ENCODE results near the gene C1QTNF5.

DNA sequence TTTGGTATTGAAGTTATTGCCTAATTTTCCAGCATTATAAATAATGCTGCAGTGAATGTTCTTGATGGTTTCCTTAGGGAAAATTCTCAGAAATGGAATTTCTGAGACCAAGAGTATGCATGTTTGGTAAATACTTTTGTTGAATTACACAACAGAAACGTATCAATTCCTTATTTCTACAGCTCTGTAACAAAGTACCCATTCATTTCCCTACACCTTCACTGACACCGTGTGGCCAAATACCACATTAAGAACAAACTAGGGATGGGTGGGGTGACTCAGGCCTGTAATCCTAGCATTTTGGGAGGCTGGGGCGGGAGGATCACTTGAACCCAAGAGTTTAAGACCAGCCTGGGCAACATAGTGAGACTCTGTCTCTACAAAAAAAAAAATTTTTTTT lies 45.5 kb downstream of the C1QTNF5 start:
- TF ChIP-seq, protein P1, sequence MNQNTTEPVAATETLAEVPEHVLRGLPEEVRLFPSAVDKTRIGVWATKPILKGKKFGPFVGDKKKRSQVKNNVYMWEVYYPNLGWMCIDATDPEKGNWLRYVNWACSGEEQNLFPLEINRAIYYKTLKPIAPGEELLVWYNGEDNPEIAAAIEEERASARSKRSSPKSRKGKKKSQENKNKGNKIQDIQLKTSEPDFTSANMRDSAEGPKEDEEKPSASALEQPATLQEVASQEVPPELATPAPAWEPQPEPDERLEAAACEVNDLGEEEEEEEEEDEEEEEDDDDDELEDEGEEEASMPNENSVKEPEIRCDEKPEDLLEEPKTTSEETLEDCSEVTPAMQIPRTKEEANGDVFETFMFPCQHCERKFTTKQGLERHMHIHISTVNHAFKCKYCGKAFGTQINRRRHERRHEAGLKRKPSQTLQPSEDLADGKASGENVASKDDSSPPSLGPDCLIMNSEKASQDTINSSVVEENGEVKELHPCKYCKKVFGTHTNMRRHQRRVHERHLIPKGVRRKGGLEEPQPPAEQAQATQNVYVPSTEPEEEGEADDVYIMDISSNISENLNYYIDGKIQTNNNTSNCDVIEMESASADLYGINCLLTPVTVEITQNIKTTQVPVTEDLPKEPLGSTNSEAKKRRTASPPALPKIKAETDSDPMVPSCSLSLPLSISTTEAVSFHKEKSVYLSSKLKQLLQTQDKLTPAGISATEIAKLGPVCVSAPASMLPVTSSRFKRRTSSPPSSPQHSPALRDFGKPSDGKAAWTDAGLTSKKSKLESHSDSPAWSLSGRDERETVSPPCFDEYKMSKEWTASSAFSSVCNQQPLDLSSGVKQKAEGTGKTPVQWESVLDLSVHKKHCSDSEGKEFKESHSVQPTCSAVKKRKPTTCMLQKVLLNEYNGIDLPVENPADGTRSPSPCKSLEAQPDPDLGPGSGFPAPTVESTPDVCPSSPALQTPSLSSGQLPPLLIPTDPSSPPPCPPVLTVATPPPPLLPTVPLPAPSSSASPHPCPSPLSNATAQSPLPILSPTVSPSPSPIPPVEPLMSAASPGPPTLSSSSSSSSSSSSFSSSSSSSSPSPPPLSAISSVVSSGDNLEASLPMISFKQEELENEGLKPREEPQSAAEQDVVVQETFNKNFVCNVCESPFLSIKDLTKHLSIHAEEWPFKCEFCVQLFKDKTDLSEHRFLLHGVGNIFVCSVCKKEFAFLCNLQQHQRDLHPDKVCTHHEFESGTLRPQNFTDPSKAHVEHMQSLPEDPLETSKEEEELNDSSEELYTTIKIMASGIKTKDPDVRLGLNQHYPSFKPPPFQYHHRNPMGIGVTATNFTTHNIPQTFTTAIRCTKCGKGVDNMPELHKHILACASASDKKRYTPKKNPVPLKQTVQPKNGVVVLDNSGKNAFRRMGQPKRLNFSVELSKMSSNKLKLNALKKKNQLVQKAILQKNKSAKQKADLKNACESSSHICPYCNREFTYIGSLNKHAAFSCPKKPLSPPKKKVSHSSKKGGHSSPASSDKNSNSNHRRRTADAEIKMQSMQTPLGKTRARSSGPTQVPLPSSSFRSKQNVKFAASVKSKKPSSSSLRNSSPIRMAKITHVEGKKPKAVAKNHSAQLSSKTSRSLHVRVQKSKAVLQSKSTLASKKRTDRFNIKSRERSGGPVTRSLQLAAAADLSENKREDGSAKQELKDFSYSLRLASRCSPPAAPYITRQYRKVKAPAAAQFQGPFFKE (tag by site-specific recombination; IDR thresholded peaks at IDR 0.05; ENCODE audit: borderline replicate concordance) = no peak
- TF ChIP-seq, protein P2, sequence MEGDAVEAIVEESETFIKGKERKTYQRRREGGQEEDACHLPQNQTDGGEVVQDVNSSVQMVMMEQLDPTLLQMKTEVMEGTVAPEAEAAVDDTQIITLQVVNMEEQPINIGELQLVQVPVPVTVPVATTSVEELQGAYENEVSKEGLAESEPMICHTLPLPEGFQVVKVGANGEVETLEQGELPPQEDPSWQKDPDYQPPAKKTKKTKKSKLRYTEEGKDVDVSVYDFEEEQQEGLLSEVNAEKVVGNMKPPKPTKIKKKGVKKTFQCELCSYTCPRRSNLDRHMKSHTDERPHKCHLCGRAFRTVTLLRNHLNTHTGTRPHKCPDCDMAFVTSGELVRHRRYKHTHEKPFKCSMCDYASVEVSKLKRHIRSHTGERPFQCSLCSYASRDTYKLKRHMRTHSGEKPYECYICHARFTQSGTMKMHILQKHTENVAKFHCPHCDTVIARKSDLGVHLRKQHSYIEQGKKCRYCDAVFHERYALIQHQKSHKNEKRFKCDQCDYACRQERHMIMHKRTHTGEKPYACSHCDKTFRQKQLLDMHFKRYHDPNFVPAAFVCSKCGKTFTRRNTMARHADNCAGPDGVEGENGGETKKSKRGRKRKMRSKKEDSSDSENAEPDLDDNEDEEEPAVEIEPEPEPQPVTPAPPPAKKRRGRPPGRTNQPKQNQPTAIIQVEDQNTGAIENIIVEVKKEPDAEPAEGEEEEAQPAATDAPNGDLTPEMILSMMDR (tag by site-specific recombination; IDR thresholded peaks at IDR 0.05) = no peak
- no peak for TF ChIP-seq ZNF274 (IDR thresholded peaks at IDR 0.05; ENCODE audit: low read length)
- no peak for TF ChIP-seq ZNF274 (tag by site-specific recombination; IDR thresholded peaks at IDR 0.05; ENCODE audit: borderline replicate concordance)
- TF ChIP-seq, protein P3, sequence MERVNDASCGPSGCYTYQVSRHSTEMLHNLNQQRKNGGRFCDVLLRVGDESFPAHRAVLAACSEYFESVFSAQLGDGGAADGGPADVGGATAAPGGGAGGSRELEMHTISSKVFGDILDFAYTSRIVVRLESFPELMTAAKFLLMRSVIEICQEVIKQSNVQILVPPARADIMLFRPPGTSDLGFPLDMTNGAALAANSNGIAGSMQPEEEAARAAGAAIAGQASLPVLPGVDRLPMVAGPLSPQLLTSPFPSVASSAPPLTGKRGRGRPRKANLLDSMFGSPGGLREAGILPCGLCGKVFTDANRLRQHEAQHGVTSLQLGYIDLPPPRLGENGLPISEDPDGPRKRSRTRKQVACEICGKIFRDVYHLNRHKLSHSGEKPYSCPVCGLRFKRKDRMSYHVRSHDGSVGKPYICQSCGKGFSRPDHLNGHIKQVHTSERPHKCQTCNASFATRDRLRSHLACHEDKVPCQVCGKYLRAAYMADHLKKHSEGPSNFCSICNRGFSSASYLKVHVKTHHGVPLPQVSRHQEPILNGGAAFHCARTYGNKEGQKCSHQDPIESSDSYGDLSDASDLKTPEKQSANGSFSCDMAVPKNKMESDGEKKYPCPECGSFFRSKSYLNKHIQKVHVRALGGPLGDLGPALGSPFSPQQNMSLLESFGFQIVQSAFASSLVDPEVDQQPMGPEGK (tag by site-specific recombination; IDR thresholded peaks at IDR 0.05) = no peak
